H1 (cell line): ENCODE measurements around the gene ASPDH.

Experiments used
- CHD2 ChIP-seq: IDR thresholded peaks from 2 replicates; pipeline ENCODE4 v1.6.1; 2012; ENCODE audit warnings: low read length, improper control_type of control experiment
- CREB1 ChIP-seq: IDR thresholded peaks from 2 replicates; pipeline ENCODE4 v1.6.1; 2012; ENCODE audit warnings: inconsistent platforms
- EZH2 ChIP-seq: fragments of 200-600 bp; sonication (generic); IDR thresholded peaks from 2 replicates; pipeline ENCODE4 v1.7.1; 2012; ENCODE audit warnings: low read depth, mild to moderate bottlenecking, moderate library complexity, low read length, inconsistent platforms; ENCODE audit not compliant: severe bottlenecking
- POLR2A ChIP-seq, 2 experiments: IDR thresholded peaks; 1 replicate in 1 of 2; 2 replicates in 1 of 2; pipeline ENCODE4 v1.6.1; 2011; ENCODE audit warnings: low read depth in 2 of 2, low read length in 2 of 2, mild to moderate bottlenecking in 2 of 2; ENCODE audit errors: control extremely low read depth in 1 of 2
- POLR2AphosphoS5 ChIP-seq: IDR thresholded peaks from 2 replicates; pipeline ENCODE4 v1.6.1; 2011; ENCODE audit warnings: low read depth, low read length
- RAD21 ChIP-seq, 2 experiments: IDR thresholded peaks in 1 of 2; conservative IDR thresholded peaks in 1 of 2; 2 replicates each; pipeline ENCODE4 v1.6.1; 2011; ENCODE audit warnings: low read depth in 2 of 2, low read length in 2 of 2, improper control_type of control experiment in 1 of 2, inconsistent platforms in 1 of 2, mild to moderate bottlenecking in 1 of 2, moderate library complexity in 1 of 2
- TBP ChIP-seq: IDR thresholded peaks from 2 replicates; pipeline ENCODE4 v1.6.1; 2011; ENCODE audit warnings: low read depth, low read length, improper control_type of control experiment
- ZNF274 ChIP-seq: IDR thresholded peaks from 2 replicates; pipeline ENCODE4 v1.7.0; 2012; ENCODE audit warnings: low read length, borderline replicate concordance; ENCODE audit errors: extremely low read depth
- TF ChIP-seq, protein P1 (sequence below), 3 experiments: IDR thresholded peaks; 1 replicate in 2 of 3; 2 replicates in 1 of 3; pipeline versions ENCODE4 v1.5.1 to v1.6.1; 2011; ENCODE audit warnings: low read length in 3 of 3, mild to moderate bottlenecking in 3 of 3, inconsistent platforms in 2 of 3, low read depth in 1 of 3, moderate library complexity in 1 of 3; ENCODE audit not compliant: insufficient read depth in 1 of 3; ENCODE audit errors: control extremely low read depth in 1 of 3
- TF ChIP-seq, protein P2 (sequence below): IDR thresholded peaks from 2 replicates; pipeline ENCODE4 v1.6.1; 2012; ENCODE audit warnings: low read length, inconsistent platforms

DNA sequence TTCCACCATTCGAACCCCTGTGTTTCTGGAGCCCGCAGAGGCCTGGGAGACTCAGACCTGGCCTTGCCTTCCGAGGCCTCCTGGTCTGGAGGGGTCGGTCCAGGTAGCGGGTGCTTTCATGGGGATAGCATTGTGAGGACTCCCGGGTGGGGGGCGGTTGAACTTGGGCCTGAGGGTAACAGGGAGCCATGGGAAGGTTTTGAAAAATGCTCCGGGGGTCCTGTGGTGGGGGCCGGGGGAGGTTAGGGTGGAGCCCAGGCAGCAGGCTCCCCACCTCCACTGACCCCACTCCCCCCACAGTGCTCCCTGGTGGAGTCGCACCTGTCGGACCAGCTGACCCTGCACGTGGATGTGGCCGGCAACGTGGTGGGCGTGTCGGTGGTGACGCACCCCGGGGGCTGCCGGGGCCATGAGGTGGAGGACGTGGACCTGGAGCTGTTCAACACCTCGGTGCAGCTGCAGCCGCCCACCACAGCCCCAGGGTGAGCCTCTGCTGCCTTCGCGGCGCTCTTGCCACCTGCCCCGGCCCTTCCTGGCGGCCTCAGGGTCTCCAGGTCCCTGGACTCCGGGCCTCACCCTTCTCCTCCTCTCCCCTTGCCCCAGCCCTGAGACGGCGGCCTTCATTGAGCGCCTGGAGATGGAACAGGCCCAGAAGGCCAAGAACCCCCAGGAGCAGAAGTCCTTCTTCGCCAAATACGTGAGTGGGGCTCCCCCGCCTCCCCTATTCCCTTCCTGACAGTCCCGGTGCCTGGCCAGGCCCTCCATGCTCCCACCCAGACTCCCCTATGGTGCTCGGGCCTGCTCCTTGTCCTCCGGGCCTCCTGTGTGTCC lies 33.2 kb downstream of the ASPDH start:
- TF ChIP-seq, protein P1, sequence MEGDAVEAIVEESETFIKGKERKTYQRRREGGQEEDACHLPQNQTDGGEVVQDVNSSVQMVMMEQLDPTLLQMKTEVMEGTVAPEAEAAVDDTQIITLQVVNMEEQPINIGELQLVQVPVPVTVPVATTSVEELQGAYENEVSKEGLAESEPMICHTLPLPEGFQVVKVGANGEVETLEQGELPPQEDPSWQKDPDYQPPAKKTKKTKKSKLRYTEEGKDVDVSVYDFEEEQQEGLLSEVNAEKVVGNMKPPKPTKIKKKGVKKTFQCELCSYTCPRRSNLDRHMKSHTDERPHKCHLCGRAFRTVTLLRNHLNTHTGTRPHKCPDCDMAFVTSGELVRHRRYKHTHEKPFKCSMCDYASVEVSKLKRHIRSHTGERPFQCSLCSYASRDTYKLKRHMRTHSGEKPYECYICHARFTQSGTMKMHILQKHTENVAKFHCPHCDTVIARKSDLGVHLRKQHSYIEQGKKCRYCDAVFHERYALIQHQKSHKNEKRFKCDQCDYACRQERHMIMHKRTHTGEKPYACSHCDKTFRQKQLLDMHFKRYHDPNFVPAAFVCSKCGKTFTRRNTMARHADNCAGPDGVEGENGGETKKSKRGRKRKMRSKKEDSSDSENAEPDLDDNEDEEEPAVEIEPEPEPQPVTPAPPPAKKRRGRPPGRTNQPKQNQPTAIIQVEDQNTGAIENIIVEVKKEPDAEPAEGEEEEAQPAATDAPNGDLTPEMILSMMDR (IDR thresholded peaks at IDR 0.05; ENCODE audit: control extremely low read depth in 1 of 3, insufficient read depth in 1 of 3, low read depth in 1 of 3, low read length in 3 of 3): no peak
- TF ChIP-seq RAD21 (IDR thresholded peaks at IDR 0.05 in 1 of 2, conservative IDR thresholded peaks at IDR 0.05 in 1 of 2; ENCODE audit: low read depth in 2 of 2, low read length in 2 of 2): no peak
- TF ChIP-seq POLR2AphosphoS5: no peak
- TF ChIP-seq POLR2A (IDR thresholded peaks at IDR 0.05; ENCODE audit: control extremely low read depth in 1 of 2, low read depth in 2 of 2, low read length in 2 of 2): no peak
- TF ChIP-seq CREB1: no peak
- TF ChIP-seq ZNF274: no peak
- no peak for TF ChIP-seq TBP
- TF ChIP-seq, protein P2, sequence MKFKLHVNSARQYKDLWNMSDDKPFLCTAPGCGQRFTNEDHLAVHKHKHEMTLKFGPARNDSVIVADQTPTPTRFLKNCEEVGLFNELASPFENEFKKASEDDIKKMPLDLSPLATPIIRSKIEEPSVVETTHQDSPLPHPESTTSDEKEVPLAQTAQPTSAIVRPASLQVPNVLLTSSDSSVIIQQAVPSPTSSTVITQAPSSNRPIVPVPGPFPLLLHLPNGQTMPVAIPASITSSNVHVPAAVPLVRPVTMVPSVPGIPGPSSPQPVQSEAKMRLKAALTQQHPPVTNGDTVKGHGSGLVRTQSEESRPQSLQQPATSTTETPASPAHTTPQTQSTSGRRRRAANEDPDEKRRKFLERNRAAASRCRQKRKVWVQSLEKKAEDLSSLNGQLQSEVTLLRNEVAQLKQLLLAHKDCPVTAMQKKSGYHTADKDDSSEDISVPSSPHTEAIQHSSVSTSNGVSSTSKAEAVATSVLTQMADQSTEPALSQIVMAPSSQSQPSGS: no peak
- TF ChIP-seq CHD2: no peak
- no peak for TF ChIP-seq EZH2
